Measurements from ENCODE around the gene FLAD1.
A peak's percentile ranks its signal among the peaks of the same experiment; 100 is the strongest.

The FLAD1 gene

DNA sequence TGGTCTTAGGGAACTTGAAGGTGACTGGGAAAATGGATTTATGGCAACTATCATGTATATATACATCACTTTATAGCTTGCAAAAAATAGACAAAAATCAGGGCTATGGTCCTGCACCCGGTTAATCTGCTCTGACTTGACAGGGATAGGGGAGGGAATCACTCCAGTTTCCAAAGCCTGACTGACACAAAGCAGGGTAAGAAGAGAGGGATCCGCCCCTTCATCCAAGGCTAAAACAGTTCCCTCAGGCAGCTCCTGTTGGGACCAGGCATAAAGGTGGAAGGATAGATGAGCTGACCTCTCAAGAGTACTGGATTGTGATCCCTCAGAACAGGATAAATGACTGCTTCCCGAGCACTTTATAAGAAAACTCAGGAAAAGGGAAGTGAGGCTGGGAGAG, 28.6 kb upstream of the FLAD1 start:
- DNase-seq (ENCODE audit: insufficient read length) (no peak), FAIRE-seq (no peak)
- TF ChIP-seq TAF1 (IDR thresholded peaks at IDR 0.05; ENCODE audit: borderline replicate concordance, low read depth, low read length) (no peak), POLR2A (IDR thresholded peaks at IDR 0.05; ENCODE audit: low read depth, low read length) (no peak), POLR2AphosphoS5 (IDR thresholded peaks at IDR 0.05; ENCODE audit: low read depth, low read length) (no peak)

DNA sequence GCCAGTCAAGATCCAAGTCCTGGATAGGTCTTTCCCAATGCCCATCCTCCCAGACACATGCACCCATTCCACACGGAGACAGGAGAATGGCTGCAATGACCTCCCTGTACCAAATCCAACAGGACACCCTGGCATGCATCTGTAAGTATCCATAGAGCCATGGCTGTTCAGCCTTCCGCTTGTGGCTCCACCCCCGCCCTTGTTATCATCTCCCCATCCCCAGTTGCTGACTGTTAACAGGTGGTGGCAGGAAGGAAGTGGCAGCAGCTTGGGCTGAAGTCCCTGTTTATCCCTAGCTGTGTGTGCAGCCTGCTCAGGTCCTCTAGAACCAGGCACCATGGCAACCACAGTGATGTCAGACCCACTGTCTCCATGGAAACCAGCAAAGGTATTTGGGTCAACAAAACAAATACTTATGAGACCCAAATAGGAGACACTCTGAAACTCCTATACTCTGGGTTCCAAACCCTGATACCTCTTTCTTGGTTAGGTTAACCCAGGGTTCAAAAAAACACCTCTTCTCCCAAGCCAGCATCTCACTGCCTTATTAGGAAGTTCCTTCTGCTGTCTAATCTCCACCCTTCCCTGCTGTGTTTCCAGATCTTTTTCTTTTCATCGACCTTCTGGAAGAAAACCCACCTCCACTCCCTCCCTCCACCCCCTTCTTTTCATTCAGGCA, 28.0 kb upstream of the FLAD1 start:
- peak; percentile 75 for FAIRE-seq
- no peak for TF ChIP-seq POLR2A (IDR thresholded peaks at IDR 0.05; ENCODE audit: low read depth, low read length)
- no peak for TF ChIP-seq TAF1 (IDR thresholded peaks at IDR 0.05; ENCODE audit: borderline replicate concordance, low read depth, low read length)
- no peak for TF ChIP-seq POLR2AphosphoS5 (IDR thresholded peaks at IDR 0.05; ENCODE audit: low read depth, low read length)
- DNase-seq (ENCODE audit: insufficient read length) = no peak

DNA sequence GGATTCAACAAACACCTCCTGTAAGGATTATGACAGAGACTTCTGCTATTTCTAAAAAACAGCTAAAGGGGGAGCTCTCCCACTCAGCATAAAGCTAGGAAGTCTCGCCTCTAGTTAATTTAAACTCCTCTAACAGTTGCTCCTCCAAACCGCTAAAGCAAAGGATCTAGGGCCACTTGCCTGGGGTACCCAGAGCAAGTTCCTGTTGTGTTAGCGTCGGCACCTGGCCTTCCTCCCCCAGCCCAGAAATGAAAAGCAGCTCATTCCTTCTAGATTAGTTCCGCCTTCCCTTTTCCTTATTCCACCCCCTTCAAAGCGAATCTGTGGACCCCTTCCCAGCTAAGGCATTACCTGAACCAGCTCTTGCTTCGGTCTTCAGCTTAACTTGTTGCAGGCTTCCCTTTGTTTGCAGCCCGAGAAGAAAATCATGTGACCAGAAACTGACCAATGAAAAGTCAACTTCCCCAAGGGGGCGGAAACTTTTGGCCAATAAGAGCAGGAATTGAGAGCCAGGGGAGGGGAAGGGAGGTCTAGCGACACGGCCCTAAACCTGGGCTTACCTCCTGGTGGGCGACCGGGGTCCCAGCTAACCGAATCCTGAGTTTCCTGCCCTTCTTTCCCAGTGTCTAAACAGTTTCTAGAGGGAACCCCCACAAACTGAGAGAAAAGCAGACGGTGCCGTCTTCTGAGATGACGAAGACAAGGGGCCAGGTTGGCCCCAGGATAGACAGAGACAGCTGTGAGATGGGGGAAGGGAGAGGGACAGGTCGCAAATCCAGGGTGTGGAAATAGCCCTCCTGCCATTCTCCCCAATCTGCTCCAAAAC, 27.2 kb upstream of the FLAD1 start, which contains the start of gene PBXIP1:
TSS of gene PBXIP1 (minus strand) at position 382 of the 826 bp plus-strand sequence. CDS start 2,378 bp downstream, outside the sequence.
- FAIRE-seq = peak; percentile 93
- peak; percentile 90 for DNase-seq (ENCODE audit: insufficient read length)
- no peak for TF ChIP-seq TAF1 (IDR thresholded peaks at IDR 0.05; ENCODE audit: borderline replicate concordance, low read depth, low read length)
- TF ChIP-seq POLR2AphosphoS5 (IDR thresholded peaks at IDR 0.05; ENCODE audit: low read depth, low read length) = no peak; the same call in 1 of the 2 replicates

DNA sequence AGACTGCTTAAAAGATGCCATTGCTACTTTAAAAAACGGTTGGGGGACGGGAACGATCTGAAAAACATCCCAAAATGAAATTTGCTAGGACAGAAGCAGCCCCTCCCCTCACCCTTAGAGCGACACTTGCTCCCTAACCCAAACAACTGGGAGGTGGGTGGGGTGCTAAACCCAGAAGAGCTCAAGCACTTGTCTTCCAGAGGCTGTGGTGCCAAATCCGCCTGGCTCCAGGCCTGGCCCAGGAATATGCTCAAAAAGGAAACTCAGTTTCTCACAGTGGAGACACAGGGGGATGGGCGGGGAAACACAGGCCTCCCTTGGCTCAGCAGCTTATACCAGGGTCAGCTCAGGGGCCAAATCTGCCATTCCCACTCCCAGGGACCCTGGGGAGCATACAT, 26.6 kb upstream of the FLAD1 start:
- no peak for DNase-seq (ENCODE audit: insufficient read length)
- FAIRE-seq = no peak
- TF ChIP-seq POLR2A (IDR thresholded peaks at IDR 0.05; ENCODE audit: low read depth, low read length) (no peak), TAF1 (IDR thresholded peaks at IDR 0.05; ENCODE audit: borderline replicate concordance, low read depth, low read length) (no peak)

GRCh38 chr1:154957091-154957657, 26.0 kb upstream of the FLAD1 start:
- no peak for DNase-seq (ENCODE audit: insufficient read length)
- FAIRE-seq = no peak
- TF ChIP-seq POLR2A (IDR thresholded peaks at IDR 0.05; ENCODE audit: low read depth, low read length) = no peak
- TF ChIP-seq TAF1 (IDR thresholded peaks at IDR 0.05; ENCODE audit: borderline replicate concordance, low read depth, low read length) = no peak
- TF ChIP-seq POLR2AphosphoS5 (IDR thresholded peaks at IDR 0.05; ENCODE audit: low read depth, low read length) = no peak

DNA sequence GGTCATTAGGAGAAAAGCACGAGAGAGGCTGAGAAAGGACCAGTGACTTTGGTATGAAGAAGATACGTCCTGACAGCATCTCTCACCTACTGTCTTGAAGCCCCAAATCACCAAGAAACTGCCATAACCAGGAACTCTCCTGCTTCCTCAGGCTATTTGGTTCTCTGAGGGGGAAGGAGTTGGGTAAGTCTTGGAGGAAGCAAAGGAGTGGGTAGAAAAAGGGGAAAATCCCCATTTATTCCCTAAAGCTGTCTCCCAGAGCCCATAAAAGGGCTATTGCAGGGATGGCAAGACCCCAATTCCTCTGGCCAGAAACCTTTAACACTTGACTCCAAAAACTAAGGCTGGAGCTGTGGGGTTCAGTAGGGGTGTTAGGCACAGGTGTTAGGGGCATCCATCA, 25.1 kb upstream of the FLAD1 start:
- DNase-seq (ENCODE audit: insufficient read length) (no peak), FAIRE-seq (no peak)
- TF ChIP-seq POLR2AphosphoS5 (IDR thresholded peaks at IDR 0.05; ENCODE audit: low read depth, low read length) = no peak
- TF ChIP-seq TAF1 (IDR thresholded peaks at IDR 0.05; ENCODE audit: borderline replicate concordance, low read depth, low read length) = no peak
- TF ChIP-seq POLR2A (IDR thresholded peaks at IDR 0.05; ENCODE audit: low read depth, low read length) = no peak

GRCh38 chr1:154958681-154959425, 24.3 kb upstream of the FLAD1 start:
- FAIRE-seq = no peak
- TF ChIP-seq POLR2A (IDR thresholded peaks at IDR 0.05; ENCODE audit: low read depth, low read length) (no peak), TAF1 (IDR thresholded peaks at IDR 0.05; ENCODE audit: borderline replicate concordance, low read depth, low read length) (no peak), POLR2AphosphoS5 (IDR thresholded peaks at IDR 0.05; ENCODE audit: low read depth, low read length) (no peak)

GRCh38 chr1:154959426-154959780, 23.7 kb upstream of the FLAD1 start:
- DNase-seq (ENCODE audit: insufficient read length) = no peak
- no peak for FAIRE-seq

More at GRCh38 chr1:154958681-154959425, 24.3 kb upstream of the FLAD1 start:
- no peak for DNase-seq (ENCODE audit: insufficient read length)

DNA sequence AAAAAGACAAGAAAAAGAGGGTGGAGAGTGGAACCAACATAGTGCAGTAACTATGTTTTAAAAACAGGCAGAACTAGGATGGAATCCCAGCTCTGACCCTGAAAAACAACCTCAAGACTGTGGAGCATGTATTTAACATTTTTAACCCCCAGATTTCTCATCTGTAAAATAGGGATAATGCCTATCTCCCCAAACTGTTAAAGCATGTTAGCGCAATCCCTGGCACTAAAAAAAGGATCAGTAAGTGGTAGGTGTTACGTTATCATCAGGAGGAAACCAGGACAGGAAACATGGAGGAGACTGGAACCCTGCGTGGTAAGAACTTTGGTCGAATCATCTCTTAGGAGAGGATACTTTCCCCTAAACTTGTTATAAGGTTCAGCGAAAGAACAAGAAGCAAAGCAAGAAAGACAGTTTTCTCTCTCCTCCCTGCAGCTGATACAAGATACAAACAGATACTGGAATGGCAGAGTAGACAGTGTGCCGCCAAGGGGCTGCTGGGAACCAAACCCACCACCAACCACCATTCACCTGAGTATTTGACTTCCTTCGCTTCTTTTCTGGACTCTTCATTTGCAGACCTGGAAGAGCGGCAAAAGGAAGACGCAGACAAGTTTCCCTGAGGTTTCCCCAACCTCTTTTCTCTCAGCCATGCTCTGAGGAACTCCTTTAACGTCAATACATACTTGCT, 22.6 kb upstream of the FLAD1 start:
- DNase-seq (ENCODE audit: insufficient read length) = no peak
- FAIRE-seq = no peak
- TF ChIP-seq POLR2A (IDR thresholded peaks at IDR 0.05; ENCODE audit: low read depth, low read length) (no peak), TAF1 (IDR thresholded peaks at IDR 0.05; ENCODE audit: borderline replicate concordance, low read depth, low read length) (no peak), POLR2AphosphoS5 (IDR thresholded peaks at IDR 0.05; ENCODE audit: low read depth, low read length) (no peak)

More at GRCh38 chr1:154959426-154959780, 23.7 kb upstream of the FLAD1 start:
- no peak for TF ChIP-seq TAF1 (IDR thresholded peaks at IDR 0.05; ENCODE audit: borderline replicate concordance, low read depth, low read length)
- no peak for TF ChIP-seq POLR2A (IDR thresholded peaks at IDR 0.05; ENCODE audit: low read depth, low read length)
- no peak for TF ChIP-seq POLR2AphosphoS5 (IDR thresholded peaks at IDR 0.05; ENCODE audit: low read depth, low read length)

- FAIRE-seq (peak; percentile 90), DNase-seq (ENCODE audit: insufficient read length) (peak; percentile 91)
- TF ChIP-seq POLR2A (IDR thresholded peaks at IDR 0.05; ENCODE audit: low read depth, low read length) = peak; percentile 90
- peak; percentile 82 for TF ChIP-seq POLR2AphosphoS5 (IDR thresholded peaks at IDR 0.05; ENCODE audit: low read depth, low read length)
- TF ChIP-seq TAF1 (IDR thresholded peaks at IDR 0.05; ENCODE audit: borderline replicate concordance, low read depth, low read length) = peak; percentile 51; the same call in 1 of the 2 replicates
Measured at GRCh38 chr1:154961207-154962155, 21.7 kb upstream of the FLAD1 start, which contains the start of gene PYGO2. PYGO2 (minus strand) TSS chr1:154961782; CDS start chr1:154961576, 206 bp downstream.
